Glomerular endothelial cell (primary cell): ENCODE data around the gene SIMC1. TPM values are rescaled to one million over a fixed set of nuclear protein-coding genes. Genes with fewer than 3 reads are reported as not detected.
A peak's percentile ranks its signal among the peaks of the same experiment; 100 is the strongest.

Source experiments
- DNase-seq: peaks from one replicate; pipeline ENCODE4 v3.0.0-alpha.2; 2011; ENCODE audit warnings: low read depth, low spot score; ENCODE audit errors: extremely low read depth
- total RNA-seq: library from RNA; depleted of rRNA; stranded (reverse); fragments of >200 nt; gene quantifications from 2 replicates; pipeline ENCODE4 v1.2.3, GENCODE V29; 2015

Gene SIMC1
- total RNA-seq, 1 donor from 2014 or later: 13.1 TPM

DNA sequence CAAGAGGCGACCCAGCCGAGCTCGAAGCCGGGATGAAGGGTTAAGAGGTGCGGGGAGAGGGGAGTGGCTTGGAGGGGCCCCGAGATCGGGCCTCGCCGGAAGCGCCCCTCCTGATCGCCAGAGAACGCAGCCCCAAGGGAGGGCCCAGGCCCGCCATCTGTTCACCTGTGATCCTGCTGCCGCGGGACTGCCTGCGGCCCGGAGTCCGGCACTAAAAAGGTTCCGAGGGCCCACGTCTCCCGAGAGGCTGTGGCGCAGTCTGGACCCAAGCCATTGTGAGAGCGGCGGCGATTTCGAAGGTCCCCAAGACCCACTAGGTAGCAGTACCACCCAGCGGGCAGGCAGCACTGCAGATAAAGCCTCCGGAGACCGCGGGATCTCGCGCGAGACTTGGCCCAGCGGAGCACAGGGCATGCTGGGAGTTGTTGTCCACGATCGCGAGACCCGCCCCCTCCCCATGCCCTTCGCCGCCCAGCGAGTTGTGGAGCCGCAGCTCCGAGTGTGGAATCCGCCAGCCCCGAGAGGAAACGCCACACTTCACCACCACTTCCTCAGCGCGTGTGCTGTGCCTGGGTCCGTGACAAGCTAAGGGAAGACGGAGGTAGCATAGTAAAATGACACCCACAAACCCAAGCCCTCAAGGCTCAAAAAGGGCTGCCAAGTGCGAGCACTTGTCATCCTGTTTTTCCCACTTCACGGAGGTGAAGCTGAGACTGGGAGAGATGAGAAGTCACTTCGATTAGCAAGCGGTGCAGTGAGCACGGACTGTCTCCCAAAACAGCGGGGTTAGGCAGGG lies 123.4 kb downstream of the SIMC1 start, which contains the start of gene KIAA1191:
KIAA1191 (minus strand) TSS at position 328 of the 796 bp plus-strand sequence. CDS start 2,256 bp downstream, outside the sequence.
- DNase-seq: peak; percentile 48

DNA sequence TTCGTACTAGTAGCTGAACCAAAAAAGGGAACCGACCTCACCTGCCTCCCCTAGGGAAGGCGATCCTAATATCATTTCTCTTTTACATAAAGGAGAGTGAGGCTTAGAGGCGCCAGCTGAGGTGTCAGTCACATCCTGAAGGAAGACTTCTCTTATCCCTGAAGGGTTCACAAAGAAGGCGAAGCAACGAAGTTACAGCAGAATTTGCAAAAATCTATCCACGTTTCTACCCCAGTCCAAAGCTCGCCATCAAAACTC lies 123.9 kb downstream of the SIMC1 start:
- DNase-seq: no peak

DNA sequence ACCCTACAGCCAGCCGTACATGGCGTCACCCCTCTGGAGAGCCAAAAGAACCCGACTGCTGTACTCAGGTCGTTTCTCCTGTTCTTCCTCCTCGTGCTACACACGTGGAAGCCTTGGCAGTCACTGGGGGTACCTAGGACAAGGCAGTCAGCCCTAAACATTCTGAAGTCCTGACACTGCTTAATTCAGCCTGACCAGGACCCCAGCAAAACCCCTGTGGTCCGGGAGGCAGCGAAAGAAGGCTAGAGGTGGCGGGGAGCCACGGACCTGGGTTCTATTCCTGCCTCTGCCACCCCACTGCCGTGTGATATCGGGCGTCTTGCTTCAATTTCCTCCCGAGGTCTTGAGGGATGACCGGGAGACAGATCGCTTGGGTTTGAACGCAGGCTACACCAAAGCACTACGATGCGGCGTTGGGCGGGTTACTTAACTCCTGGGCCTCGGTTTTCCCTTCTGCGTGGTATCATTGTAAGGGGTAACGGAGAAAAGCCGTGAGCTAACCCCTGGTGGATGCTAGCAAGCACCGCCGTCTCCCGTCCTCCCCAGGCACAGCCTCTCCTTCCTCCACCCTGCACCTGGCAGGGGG lies 126.6 kb downstream of the SIMC1 start:
- no peak for DNase-seq

DNA sequence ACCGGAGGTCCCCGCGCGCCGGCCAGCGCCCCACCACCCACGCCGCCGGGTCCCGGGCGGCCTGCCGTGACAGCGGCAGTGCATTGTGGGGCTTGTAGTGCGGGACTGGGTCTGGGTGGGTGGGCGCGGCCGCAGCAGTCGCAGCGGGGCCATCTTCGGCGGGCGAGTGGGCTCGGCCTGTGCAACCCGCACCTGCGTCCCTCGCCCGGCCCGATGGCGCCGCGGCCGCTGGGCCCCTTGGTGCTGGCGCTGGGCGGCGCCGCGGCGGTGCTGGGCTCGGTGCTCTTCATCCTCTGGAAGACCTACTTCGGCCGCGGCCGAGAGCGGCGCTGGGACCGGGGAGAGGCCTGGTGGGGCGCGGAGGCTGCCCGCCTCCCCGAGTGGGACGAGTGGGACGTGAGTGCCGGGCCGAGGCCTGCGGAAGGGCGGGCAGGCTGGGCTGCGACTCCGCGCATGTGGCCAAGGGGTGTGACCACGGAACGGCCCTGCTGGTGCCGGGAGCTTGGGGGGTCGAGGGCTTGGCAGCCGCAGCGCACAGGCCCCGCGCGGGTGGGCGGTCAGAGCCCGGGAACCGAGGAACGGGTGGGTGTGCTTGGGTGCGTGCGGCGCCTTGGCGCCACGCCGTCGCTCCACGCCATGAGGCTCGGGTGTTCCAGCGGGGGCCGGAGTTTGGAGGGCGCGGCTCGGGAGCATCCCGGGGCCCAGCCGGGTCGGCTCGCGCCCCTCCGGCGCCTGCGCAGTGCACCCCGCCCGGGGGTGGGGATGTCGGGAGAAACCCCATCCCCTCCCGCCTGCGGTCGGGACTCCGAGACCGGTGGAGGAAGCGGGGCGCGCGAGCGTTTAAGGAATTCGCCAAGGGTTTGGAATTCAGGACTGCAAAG lies 127.4 kb downstream of the SIMC1 start, which contains the start of gene ARL10:
ARL10 (plus strand) TSS at position 137 of the 881 bp plus-strand sequence; CDS start at position 214, 77 bp downstream.
- no peak for DNase-seq

DNA sequence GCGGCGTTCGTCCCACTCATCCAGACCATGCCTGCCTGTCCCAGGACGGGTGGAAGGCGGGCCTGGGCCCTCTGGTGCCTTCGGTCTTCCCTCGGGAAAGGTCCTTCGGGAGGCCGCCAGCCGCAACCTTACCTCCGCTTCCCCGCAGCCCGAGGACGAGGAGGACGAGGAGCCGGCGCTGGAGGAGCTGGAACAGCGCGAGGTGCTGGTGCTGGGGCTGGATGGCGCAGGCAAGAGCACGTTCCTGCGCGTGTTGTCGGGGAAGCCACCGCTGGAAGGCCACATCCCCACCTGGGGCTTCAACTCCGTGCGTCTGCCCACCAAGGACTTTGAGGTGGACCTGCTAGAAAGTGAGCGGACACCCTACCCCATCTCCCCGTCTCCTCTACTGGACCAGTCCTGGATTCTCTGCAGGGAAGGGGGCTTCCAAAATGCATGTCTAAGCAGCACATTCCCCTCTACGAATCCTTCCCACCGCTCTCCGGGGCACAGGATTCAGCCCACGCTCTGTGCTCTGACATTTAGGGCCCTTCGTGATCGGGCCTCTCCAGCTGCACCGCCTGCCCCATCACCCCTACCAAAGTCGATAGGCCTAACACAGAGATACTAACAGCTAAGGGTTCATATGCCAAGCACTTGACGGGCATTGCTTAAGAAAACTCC lies 128.1 kb downstream of the SIMC1 start:
- DNase-seq: no peak

DNA sequence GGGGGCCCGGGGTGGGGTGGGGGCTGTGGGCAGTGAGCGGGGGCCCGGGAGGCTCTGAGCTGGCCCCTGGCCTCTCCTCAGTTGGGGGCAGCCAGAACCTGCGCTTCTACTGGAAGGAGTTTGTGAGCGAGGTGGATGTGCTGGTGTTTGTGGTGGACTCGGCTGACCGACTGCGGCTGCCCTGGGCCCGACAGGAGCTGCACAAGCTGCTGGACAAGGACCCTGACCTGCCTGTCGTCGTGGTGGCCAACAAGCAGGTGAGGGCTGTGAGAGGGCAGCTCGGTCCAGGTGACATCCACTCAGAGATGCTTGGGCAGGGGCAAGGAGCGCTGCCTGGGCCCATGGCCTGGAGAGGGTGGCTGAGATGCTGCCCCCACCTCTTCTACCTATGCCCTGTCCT lies 130.5 kb downstream of the SIMC1 start:
- no peak for DNase-seq

DNA sequence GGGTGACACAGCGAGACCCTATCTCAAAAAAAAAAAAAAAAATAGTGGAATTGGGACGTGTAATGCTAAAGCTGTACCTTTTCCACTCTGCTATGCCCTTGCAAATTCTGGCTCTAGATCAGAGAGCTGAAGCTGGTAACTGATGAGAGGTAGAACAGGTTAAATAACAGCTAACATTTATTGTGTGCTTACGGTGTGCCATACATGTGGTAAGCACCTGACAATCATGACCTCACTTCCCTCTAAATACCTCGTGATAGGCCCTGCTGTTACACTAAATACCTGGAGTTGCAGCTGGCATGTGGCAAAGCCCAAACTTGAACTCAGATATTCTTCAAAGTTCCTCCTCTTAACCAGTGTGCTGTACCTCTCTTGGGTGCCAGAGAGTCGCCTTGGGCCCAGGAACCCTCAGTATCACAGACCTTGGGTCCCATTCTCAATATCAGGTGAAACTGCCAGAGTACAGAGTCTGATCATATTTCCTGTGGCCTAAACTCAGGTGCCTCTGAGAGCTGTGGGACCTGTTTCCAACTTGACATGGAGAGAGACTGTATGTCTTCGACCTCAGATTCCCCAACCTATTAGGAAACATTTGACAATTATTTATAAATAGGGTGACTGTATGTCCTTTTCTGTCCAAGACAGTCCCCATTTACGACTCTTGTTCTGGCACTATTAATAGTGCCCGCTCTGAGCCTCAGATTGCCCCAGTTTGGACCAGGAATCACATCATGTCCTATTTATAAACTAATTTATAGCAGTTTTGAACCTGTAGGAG lies 131.9 kb downstream of the SIMC1 start:
- DNase-seq: no peak

DNA sequence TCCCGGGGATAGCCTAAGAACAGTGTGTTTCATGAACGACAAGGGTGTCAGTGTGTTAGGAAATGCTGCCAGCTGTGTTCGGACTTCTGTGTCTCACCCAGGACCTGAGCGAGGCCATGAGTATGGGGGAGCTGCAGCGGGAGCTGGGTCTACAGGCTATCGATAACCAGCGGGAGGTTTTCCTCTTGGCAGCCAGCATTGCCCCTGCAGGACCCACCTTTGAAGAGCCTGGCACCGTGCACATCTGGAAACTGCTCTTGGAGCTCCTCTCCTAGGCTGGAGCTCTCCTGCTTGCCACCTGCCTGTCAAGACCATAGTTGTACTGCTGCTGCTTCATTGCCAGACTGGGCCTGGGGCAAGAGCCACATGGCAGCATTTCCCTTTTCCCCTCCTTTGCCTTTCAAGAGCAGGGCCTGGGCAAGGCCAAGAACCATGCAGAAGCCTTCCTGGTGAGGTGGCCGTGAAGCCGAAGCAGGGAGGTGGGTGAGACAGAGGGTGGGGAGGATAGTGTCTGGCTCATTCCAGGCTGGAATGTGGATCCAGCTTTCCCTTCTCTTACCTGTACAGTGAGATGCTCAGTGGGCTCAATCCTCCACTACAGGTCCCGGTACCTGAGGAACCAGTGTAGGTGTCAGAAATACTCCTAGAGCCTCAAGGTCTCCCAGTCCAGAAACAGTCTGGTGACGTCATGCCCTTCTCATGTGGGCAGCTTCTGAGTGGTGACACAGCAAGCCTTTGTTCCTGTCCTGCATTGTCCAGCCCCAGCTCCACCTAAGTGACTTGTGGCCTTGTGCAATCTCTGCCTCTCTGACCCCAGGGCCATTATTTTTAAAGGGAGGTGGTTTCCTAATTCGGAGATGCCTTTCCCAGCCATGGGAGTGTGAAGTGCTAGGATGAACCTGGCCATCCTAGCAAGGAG lies 133.7 kb downstream of the SIMC1 start:
- no peak for DNase-seq

DNA sequence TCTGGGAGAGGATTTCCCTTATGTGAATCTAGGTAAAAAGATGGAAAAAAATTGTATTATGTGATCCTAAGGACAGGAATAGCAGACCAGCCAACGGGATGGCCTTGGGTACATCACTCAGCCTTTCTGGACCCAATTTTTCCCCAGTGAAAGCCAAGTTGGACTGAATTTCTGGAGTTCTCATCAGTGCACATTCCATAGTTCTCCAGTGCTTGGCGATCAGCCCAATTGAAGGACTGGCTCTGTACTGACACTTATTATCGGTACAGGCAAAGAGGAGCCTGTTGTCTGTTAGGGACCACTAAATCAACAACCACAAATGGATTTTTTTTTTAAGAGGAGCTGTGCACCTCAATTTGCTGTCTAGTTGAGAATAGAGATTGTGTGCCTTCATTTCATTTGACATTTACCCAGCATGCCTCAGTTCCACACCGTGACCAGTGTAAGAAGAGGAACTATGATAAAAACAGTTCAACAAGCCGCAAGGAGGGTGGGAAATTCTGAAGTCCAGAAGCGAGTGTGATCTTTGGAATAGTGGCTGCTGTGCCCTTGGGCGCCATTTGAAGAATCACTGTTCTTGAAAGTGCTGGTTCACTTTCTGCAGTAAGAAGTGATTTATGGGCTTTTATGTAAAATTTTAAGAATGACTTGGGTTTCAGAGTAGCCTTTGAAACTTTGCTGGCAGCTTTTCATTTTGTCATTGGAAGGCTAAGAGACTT lies 135.0 kb downstream of the SIMC1 start:
- DNase-seq: no peak

DNA sequence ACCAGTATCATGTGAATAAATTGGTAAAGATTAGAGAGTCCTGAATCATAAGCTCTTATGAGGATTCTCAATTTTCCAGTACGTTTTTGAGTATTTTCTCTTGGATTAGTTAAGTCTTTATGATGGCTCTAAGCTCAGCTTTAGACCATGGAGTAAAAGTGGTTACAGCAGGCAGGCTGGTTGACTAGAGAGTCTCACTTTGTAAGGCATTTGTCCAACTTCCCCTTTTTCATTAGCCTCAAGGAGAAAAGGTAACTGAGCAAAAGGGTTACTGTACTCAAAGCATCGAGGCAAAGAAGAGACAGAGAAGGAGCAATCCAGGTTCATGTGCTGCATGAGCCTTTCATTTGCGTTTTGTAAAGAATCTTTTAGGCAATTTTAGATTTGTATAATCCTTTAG lies 141.7 kb downstream of the SIMC1 start:
- DNase-seq: no peak

DNA sequence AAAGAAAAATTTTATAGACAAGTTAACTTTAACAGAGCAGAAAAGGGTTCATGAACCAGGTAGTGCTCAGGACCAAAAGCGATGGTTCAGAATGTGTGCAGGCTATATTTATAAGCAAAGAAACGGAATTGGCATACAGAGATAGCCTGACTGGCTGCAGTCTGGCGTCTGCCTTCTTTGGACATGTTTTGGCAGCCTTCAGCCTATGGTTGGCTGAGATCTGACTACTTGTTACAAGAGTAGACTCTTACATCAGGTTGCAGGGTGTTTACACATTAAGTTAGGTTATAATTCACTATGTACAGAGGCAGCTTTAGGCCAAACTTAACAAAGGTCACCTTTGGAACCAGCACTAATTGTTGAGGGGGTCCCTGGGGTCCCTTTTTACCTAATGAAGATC lies 143.2 kb downstream of the SIMC1 start:
- no peak for DNase-seq

DNA sequence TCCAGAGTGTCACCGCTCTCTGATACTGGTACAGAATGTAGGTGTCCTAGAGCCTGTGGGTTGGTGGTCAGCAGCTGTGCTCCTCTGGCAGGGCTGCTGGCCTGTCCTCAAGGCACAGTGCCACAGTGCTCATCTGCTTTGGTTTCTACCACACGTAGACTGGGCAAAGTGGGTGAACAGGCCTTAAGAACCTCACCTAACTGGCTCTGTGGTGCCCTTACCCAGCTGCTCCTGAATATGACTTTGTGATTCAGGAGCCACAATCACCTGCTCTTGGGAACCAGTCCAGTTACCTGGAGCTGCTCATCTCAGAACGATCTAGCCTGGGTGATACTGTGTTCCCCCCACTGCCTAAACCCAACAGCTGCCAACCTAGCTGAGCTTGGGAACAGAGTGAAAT lies 143.8 kb downstream of the SIMC1 start:
- DNase-seq: no peak

DNA sequence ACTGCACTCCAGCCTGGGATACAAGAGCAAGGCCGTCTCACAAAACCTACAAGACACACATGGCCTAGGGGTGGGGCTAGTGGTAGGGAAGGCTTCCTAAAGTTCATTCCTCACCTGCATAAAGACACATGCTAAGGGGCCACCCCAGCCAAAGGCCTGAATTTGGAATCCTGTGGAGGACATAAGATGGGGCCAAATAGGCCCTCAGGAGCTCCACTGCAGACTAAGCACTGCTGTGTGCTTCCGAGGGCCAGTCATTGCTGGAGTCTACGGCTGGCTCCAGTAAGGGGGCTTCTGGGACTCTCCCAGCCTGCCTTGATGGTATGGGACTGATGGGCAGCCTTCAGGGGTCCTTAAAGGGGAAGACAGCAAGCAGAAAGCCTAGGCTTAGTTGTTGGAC lies 144.5 kb downstream of the SIMC1 start:
- DNase-seq: no peak

DNA sequence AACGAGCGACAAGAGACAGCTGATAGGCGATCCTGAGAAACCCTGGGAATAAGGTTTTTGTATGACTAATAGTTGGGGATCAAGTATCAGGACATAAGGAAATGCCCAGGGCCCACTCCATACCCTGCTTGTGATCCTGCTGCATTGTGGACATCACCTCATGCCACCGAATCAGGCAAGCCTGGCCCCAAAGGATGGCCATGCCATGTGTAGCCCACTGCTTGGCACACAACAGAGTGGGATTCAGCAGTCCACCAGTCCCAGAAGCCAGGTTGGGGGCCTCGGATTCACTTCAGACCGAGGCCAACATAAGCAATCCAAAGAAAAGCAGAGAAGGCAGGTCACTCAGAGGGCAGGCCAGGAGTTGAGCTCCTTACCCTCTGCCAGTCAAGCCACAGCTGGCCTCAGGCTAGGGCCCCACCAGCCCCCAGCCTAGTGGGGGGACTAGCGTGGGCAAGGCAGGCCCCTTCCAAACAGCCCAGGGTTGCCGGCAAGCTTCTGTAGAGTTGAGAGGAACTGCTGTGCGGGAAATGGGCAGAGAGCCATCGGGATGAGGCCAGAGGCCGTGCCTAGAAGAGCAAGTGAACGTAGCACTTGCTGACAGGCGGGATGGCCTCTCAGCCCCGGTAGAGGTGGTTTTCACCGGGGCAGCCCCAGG lies 145.2 kb downstream of the SIMC1 start:
- no peak for DNase-seq

DNA sequence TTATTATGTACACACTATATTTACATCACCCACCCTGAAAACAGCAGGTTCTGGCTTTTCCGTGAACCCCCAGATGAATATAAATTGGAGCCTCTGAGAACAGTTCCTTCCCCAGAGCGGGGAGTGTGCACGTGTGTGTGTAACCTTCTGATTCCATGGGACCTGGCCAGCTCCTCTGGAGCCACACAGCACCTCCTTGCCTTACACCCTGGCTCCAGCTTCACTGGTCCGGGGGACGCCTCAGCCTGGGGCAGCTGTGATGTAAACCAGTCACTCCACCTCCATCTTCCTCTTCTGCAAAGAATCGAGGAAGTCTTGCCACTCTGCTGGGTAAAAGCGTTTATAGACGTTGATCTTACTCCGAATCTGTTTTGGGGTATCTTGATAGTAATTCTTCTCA lies 145.7 kb downstream of the SIMC1 start:
- no peak for DNase-seq

DNA sequence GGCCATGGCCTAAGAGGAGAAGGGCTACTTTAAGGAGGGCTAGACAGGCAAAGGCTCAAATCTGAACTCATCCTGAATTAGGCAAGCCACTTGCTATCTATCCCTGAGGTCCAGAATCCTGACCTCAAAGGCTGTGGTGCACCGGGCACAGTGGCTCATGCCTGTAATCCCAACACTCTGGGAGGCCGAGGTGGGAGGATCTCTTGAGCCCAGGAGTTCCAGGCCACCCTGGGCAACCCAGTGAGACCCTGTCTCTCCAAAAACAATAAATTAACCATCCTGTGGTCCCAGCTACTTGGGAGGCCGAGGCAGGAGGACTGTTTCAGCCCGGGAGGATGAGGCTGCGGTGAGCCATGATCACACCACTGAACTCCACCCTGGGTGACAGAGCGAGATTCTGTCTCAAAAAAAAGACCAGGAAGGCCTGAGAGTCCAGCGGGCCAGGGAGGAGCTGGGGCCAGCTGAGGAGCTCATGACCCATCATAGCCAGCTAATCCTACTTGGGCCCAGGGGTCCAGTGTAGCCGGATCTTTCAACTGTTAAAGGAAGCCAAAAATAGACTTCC lies 146.2 kb downstream of the SIMC1 start:
- no peak for DNase-seq

DNA sequence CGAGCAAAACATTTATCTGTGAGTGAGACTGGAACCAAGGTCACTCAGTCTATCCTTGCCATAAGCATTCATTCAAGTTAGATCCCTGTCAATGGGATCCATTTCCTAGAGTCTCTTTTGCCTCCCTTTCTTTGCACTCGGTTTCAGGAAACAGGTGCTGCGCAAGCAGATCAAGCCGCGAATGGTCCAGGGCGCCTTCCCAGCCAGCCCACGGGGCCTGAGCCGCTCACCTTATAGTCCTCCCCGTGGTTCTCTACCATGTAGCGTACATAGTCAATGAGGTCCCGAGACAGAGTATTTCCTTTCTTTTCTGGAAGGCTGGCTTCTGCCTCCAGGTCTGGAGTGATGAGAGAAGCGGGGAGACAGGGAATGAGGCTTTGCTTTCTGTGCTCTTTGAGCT lies 146.8 kb downstream of the SIMC1 start:
- no peak for DNase-seq

DNA sequence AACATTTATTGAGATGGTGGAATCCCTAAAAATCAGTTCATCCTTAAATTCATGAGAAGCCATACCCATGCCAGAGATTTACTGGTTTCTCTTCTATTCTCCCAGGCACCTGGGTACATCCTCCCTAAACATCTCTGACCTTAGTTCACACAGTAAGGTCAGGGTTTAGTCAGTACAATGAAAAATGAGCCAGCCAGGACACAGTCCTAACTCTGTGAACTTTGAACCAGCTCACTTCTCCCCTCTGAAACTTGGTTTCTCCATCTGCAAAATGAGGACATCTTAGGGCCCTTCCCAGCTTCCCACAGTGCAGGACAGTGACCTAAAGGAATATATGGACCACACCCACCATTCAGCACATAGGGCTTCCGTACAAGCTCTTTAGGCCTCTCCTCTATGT lies 148.3 kb downstream of the SIMC1 start:
- DNase-seq: no peak
